ENCODE results near the gene LGALS7. TPM values are rescaled to one million over a fixed set of nuclear protein-coding genes. Genes with fewer than 3 reads are reported as not detected.
A peak's percentile ranks its signal among the peaks of the same experiment; 100 is the strongest.

LGALS7 gene
- total RNA-seq, 1 donor from 2014 or later: not detected

- Mint-ChIP-seq H3K27me3 (ENCODE audit: unreplicated experiment) (peaks cover 17% of the 10 kb centered on the region), H3K9me3 (ENCODE audit: unreplicated experiment) (peaks cover 9% of the 10 kb centered on the region), H3K4me1 (ENCODE audit: low read depth, unreplicated experiment) (peaks cover 14% of the 10 kb centered on the region), H3K4me3 (ENCODE audit: unreplicated experiment) (no peak overlapping the region), H3K27ac (ENCODE audit: unreplicated experiment) (no peak overlapping the region), H3K36me3 (ENCODE audit: unreplicated experiment) (no peaks in the 10 kb centered on the region)
- peak; percentile 16 for DNase-seq
- TF ChIP-seq, protein P1, sequence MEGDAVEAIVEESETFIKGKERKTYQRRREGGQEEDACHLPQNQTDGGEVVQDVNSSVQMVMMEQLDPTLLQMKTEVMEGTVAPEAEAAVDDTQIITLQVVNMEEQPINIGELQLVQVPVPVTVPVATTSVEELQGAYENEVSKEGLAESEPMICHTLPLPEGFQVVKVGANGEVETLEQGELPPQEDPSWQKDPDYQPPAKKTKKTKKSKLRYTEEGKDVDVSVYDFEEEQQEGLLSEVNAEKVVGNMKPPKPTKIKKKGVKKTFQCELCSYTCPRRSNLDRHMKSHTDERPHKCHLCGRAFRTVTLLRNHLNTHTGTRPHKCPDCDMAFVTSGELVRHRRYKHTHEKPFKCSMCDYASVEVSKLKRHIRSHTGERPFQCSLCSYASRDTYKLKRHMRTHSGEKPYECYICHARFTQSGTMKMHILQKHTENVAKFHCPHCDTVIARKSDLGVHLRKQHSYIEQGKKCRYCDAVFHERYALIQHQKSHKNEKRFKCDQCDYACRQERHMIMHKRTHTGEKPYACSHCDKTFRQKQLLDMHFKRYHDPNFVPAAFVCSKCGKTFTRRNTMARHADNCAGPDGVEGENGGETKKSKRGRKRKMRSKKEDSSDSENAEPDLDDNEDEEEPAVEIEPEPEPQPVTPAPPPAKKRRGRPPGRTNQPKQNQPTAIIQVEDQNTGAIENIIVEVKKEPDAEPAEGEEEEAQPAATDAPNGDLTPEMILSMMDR (IDR thresholded peaks at IDR 0.05; ENCODE audit: partially characterized antibody, unreplicated experiment): no peak
Measured at GRCh38 chr19:38728752-38729541, 44.4 kb downstream of the LGALS7 start.

- TF ChIP-seq, protein P1 (IDR thresholded peaks at IDR 0.05; ENCODE audit: partially characterized antibody, unreplicated experiment): no peak
- Mint-ChIP-seq H3K27ac (ENCODE audit: unreplicated experiment) (no peak overlapping the region), H3K9me3 (ENCODE audit: unreplicated experiment) (peaks cover 9% of the 10 kb centered on the region), H3K4me3 (ENCODE audit: unreplicated experiment) (no peak overlapping the region), H3K36me3 (ENCODE audit: unreplicated experiment) (no peaks in the 10 kb centered on the region), H3K4me1 (ENCODE audit: low read depth, unreplicated experiment) (peaks cover 14% of the 10 kb centered on the region), H3K27me3 (ENCODE audit: unreplicated experiment) (peaks cover 17% of the 10 kb centered on the region)
- DNase-seq: no peak
Measured at GRCh38 chr19:38727868-38728660, 45.3 kb downstream of the LGALS7 start.

DNA sequence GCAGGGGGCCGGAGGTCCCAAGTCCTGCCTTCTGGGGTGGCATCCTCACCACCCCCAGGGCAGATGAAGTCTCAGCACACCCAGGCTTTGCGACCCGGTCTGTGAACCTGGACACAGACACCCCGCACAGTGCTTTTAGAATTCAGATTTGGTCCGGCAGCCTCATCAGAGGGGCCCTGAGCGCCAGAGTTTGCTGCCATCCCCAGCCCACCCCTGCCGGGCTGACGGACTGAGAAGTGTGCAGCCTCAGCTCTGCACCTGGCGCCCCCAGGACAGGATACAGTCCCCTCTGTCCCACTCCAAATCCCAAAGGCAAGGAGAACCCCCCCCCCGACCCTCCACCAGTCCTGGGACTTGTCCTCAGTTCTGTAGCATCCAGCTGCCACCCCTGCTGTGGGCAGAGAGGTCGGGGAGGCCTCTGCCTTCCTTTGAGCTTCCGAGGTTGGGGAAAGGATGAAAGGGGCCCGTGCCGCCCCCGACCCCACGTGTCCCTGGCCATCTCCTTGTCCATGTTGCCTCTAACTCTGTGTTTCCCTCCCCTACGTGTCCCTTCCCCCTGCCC is 45.9 kb downstream of the LGALS7 start:
- peaks cover 5% of the 10 kb centered on the region for H3K9me3 Mint-ChIP-seq (ENCODE audit: unreplicated experiment)
- H3K27ac Mint-ChIP-seq (ENCODE audit: unreplicated experiment): no peak overlapping the region
- H3K4me3 Mint-ChIP-seq (ENCODE audit: unreplicated experiment): no peak overlapping the region
- TF ChIP-seq, protein P1 (IDR thresholded peaks at IDR 0.05; ENCODE audit: partially characterized antibody, unreplicated experiment): no peak
- H3K27me3 Mint-ChIP-seq (ENCODE audit: unreplicated experiment): peaks cover 13% of the 10 kb centered on the region
- H3K36me3 Mint-ChIP-seq (ENCODE audit: unreplicated experiment): no peaks in the 10 kb centered on the region
- H3K4me1 Mint-ChIP-seq (ENCODE audit: low read depth, unreplicated experiment): peaks cover 14% of the 10 kb centered on the region
- DNase-seq: no peak

DNA sequence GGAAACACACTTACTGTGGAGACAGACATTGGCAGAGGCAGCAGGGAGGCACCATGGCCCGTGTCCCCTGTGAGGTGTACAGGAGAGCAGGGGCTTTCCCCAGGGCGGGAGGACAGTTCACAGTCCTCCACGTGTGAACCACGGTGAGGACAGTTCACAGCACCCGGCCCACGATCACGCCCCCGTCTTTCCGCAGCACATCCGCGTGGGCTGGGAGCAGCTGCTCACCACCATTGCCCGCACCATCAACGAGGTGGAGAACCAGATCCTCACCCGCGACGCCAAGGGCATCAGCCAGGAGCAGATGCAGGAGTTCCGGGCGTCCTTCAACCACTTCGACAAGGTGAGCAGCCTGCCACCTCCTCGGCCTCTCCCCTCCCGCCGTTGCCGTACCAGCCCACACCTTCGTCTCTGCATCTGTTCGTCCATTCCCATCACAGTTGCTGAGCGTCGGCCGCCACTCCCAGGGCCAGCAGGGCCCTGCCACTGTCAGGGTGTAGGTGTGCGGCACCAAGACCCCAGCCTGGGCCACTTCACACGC is 46.5 kb downstream of the LGALS7 start:
- Mint-ChIP-seq H3K4me3 (ENCODE audit: unreplicated experiment) (no peak overlapping the region), H3K27ac (ENCODE audit: unreplicated experiment) (no peak overlapping the region), H3K4me1 (ENCODE audit: low read depth, unreplicated experiment) (peaks cover 11% of the 10 kb centered on the region), H3K9me3 (ENCODE audit: unreplicated experiment) (peaks cover 3% of the 10 kb centered on the region), H3K27me3 (ENCODE audit: unreplicated experiment) (peaks cover 9% of the 10 kb centered on the region), H3K36me3 (ENCODE audit: unreplicated experiment) (no peaks in the 10 kb centered on the region)
- no peak for DNase-seq
- TF ChIP-seq, protein P1 (IDR thresholded peaks at IDR 0.05; ENCODE audit: partially characterized antibody, unreplicated experiment): no peak
